ENCODE measurements around the gene TEX9. TPM values are rescaled to one million over a fixed set of nuclear protein-coding genes. Genes with fewer than 3 reads are reported as not detected.

TEX9 gene
- polyA plus RNA-seq, 1 donor: 8.4 TPM

DNA sequence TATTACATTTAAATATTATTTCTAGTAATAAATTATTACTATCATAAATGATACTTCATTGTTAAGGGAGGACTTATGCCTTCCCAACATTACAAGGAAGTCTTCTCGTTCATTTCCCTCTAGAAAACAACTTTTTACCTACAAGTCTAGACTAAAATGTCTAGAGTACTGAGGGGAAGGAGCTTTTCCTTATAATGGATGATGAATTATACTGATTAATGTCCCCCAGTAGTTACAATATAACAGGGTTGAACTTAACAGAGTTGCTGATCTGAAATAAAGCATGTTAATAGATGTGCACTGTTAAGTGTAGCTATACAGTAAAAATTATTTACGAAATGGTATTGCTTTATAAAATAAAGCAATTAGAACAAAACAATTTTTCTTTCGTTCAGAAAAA lies 102.4 kb downstream of the TEX9 start:
- WGBS (ENCODE audit: insufficient coverage, low lambda C conversion rate): 61% methylated on average over 2 of the region's 3 CpGs

DNA sequence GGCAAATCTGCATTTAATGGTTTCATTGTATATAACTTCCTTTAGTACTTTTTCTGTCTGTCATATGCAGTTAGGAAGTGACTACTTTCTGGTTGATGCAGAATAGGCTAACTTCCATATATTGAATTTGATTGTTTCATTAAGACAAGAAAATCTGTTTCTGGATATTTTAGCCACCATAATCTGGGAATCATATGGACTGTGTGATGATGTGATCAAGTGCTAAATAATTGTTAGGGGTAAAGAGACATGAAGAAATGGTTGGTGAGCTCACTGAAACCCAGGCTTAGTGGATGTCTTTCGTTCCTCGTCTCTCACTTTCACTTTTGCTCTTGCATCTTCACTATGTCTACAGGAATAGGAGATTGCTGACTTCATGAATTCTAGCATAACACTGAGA lies 103.2 kb downstream of the TEX9 start:
- H3K4me3 ChIP-seq (ENCODE audit: low read length): no peak overlapping the region
- no peak overlapping the region for H3K27ac ChIP-seq (ENCODE audit: low read length)
- WGBS (ENCODE audit: insufficient coverage, low lambda C conversion rate): 47% methylated on average over 2 of the region's 2 CpGs
- peaks cover 5% of the 10 kb centered on the region for H3K4me1 ChIP-seq (ENCODE audit: control insufficient read depth, insufficient read depth, low read length)
- H3K27me3 ChIP-seq (ENCODE audit: control insufficient read depth, insufficient read depth, low read length): no peaks in the 10 kb centered on the region
- peak; percentile 24 to 62 for DNase-seq
- no peaks in the 10 kb centered on the region for H3K36me3 ChIP-seq (ENCODE audit: control insufficient read depth, insufficient read depth, low read length)
- no peaks in the 10 kb centered on the region for H3K9me3 ChIP-seq (ENCODE audit: control insufficient read depth, low read depth, low read length)

More for the DNA sequence above, 102.4 kb downstream of the TEX9 start:
- no peaks in the 10 kb centered on the region for H3K9me3 ChIP-seq (ENCODE audit: control insufficient read depth, low read depth, low read length)
- H3K36me3 ChIP-seq (ENCODE audit: control insufficient read depth, insufficient read depth, low read length): no peaks in the 10 kb centered on the region
- no peak for DNase-seq
- no peak overlapping the region for H3K4me3 ChIP-seq (ENCODE audit: low read length)
- H3K27me3 ChIP-seq (ENCODE audit: control insufficient read depth, insufficient read depth, low read length): no peaks in the 10 kb centered on the region
- peaks cover 5% of the 10 kb centered on the region for H3K4me1 ChIP-seq (ENCODE audit: control insufficient read depth, insufficient read depth, low read length)
- no peak overlapping the region for H3K27ac ChIP-seq (ENCODE audit: low read length)

DNA sequence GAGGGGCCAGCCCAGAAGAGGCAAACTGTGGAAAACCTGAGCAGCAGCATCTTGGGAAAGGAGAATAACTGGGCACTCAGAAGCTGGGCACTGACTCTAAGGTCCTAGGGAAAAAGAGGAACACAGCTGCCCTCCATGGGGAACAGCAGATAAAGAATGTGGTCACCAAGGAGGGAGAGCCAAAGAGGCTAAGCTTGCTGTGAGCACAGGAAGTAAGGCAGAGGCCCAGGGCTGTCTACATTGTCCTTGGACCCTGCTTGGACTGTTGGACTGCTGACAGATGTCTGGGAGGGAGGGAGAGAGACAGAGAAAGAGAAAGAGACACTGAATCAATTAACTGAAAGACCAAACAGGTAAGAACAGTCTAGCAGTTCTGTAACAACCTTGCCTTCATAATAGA lies 104.3 kb downstream of the TEX9 start:
- Histone ChIP-seq H3K36me3 (ENCODE audit: control insufficient read depth, insufficient read depth, low read length) (no peaks in the 10 kb centered on the region), H3K27me3 (ENCODE audit: control insufficient read depth, insufficient read depth, low read length) (no peaks in the 10 kb centered on the region), H3K27ac (ENCODE audit: low read length) (peak overlapping the region; percentile 37), H3K4me1 (ENCODE audit: control insufficient read depth, insufficient read depth, low read length) (peaks cover 5% of the 10 kb centered on the region), H3K9me3 (ENCODE audit: control insufficient read depth, low read depth, low read length) (no peaks in the 10 kb centered on the region), H3K4me3 (ENCODE audit: low read length) (no peak overlapping the region)
- DNase-seq: peak; percentile 36 to 81

DNA sequence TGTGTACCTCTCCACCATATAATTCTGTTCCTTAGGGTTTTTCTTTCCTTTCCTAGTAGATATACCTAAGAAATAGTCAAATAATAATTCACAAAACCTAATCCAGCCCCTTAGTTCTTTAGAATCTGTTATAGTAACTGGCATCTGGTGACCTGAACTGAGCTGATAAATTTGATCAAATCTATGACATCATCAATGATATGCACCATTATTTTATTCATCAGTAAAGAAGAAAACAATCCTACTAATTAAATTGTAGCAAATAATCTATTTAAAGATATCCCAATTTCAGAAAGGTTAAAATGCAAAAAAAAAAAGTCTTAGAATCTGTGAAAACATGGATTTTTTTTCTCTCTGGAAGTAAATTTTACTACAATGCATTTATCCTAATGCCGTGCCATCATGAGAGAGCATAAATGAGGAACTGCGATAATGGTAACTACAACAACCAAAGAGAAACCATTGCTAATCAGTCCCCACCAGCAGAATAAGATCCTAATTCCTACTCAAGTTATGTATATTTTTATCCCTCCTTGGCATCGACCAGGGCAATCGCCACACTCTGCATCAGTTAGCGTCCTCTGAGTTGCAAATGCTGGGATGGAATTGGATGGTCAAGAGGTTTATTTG lies 106.3 kb downstream of the TEX9 start:
- WGBS (ENCODE audit: insufficient coverage, low lambda C conversion rate): 100% methylated on average over 3 of the region's 5 CpGs
- Histone ChIP-seq H3K9me3 (ENCODE audit: control insufficient read depth, low read depth, low read length) (no peaks in the 10 kb centered on the region), H3K27ac (ENCODE audit: low read length) (no peak overlapping the region), H3K4me3 (ENCODE audit: low read length) (no peak overlapping the region), H3K36me3 (ENCODE audit: control insufficient read depth, insufficient read depth, low read length) (no peaks in the 10 kb centered on the region), H3K27me3 (ENCODE audit: control insufficient read depth, insufficient read depth, low read length) (no peaks in the 10 kb centered on the region), H3K4me1 (ENCODE audit: control insufficient read depth, insufficient read depth, low read length) (peaks cover 5% of the 10 kb centered on the region)
- DNase-seq: no peak

DNA sequence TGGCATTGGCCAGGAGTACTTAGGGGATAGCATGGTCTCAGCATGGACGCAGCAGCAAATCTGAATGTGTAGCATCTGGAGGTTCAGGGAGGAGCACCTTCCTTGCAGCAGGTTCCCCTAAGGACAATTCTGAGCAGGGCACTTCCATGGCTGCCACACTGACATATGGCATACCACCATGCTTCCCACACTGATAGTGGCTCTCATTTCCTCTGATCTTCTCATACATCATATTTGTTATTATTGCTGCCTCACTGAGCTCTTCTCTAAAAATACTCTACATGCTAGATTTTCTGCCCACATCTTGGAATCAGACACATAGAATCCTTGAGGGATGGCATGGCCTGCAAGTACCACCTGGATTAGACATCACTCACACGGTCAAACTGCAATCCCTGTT lies 107.1 kb downstream of the TEX9 start:
- no peaks in the 10 kb centered on the region for H3K36me3 ChIP-seq (ENCODE audit: control insufficient read depth, insufficient read depth, low read length)
- peaks cover 5% of the 10 kb centered on the region for H3K4me1 ChIP-seq (ENCODE audit: control insufficient read depth, insufficient read depth, low read length)
- whole genome bisulfite sequencing (ENCODE audit: insufficient coverage, low lambda C conversion rate): no CpG with 5 or more reads among the region's 2 CpGs
- no peaks in the 10 kb centered on the region for H3K9me3 ChIP-seq (ENCODE audit: control insufficient read depth, low read depth, low read length)
- no peak overlapping the region for H3K4me3 ChIP-seq (ENCODE audit: low read length)
- H3K27me3 ChIP-seq (ENCODE audit: control insufficient read depth, insufficient read depth, low read length): no peaks in the 10 kb centered on the region
- DNase-seq: no peak
- no peak overlapping the region for H3K27ac ChIP-seq (ENCODE audit: low read length)

DNA sequence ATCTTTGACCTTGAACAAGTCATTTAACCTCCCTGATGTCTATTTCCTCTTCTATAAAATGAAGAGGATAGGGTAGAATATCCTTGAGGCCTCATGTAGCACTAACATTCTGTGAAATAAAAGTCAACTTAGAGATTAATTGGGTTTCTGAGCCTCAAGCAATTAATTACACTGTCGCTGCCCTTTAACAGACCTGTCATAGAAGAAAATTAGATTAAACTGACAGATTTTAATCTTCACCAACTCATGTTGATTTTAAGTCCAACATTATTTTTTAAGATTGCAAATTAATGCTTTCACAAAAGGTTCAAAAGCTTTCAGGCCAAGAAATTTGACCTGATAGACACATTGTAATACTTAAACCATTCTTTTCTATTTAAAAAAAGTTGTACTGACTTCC lies 107.8 kb downstream of the TEX9 start:
- Histone ChIP-seq H3K27me3 (ENCODE audit: control insufficient read depth, insufficient read depth, low read length) (no peaks in the 10 kb centered on the region), H3K9me3 (ENCODE audit: control insufficient read depth, low read depth, low read length) (no peaks in the 10 kb centered on the region), H3K36me3 (ENCODE audit: control insufficient read depth, insufficient read depth, low read length) (no peaks in the 10 kb centered on the region), H3K4me3 (ENCODE audit: low read length) (no peak overlapping the region), H3K4me1 (ENCODE audit: control insufficient read depth, insufficient read depth, low read length) (peaks cover 5% of the 10 kb centered on the region), H3K27ac (ENCODE audit: low read length) (no peak overlapping the region)
- 100% methylated on average over 1 of the region's 1 CpG for WGBS (ENCODE audit: insufficient coverage, low lambda C conversion rate)
- no peak for DNase-seq

DNA sequence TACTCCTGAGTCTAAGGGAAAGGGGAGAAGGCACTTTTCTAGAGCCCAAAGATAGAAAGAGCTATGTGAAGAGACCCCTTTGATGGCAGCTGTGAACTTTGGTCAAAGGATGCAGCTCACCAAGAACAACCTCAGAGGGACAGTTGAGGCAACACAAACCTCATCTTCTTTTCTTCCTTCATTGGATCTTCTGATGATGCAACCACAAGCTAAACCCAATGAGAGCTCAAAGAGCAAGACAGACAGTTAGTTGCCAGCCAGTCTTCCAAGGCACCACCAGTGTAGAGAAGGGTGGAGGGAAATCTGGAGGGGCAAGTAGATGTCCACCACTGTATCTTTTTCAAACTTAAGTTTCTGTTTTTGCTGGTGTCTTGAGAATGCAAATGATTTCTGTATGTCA lies 110.1 kb downstream of the TEX9 start:
- H3K27me3 ChIP-seq (ENCODE audit: control insufficient read depth, insufficient read depth, low read length): no peaks in the 10 kb centered on the region
- peaks cover 4% of the 10 kb centered on the region for H3K9me3 ChIP-seq (ENCODE audit: control insufficient read depth, low read depth, low read length)
- H3K36me3 ChIP-seq (ENCODE audit: control insufficient read depth, insufficient read depth, low read length): no peaks in the 10 kb centered on the region
- H3K4me3 ChIP-seq (ENCODE audit: low read length): no peak overlapping the region
- H3K27ac ChIP-seq (ENCODE audit: low read length): no peak overlapping the region
- DNase-seq: no peak
- no peaks in the 10 kb centered on the region for H3K4me1 ChIP-seq (ENCODE audit: control insufficient read depth, insufficient read depth, low read length)

Other genes starting within 250 kb of the TEX9 start
- 14.5 TPM for gene RFX7, start 121.5 kb upstream of the TEX9 start, polyA plus RNA-seq
- gene MNS1, start 99.7 kb downstream of the TEX9 start, polyA plus RNA-seq: 5.0 TPM

Data from large intestine (tissue), 3 donors.